ENCODE results near the gene AKR7A2. TPM values are rescaled to one million over a fixed set of nuclear protein-coding genes. Genes with fewer than 3 reads are reported as not detected.

AKR7A2 gene
- total RNA-seq, result 10 to 100 TPM; 29.6 to 37.7 TPM

DNA sequence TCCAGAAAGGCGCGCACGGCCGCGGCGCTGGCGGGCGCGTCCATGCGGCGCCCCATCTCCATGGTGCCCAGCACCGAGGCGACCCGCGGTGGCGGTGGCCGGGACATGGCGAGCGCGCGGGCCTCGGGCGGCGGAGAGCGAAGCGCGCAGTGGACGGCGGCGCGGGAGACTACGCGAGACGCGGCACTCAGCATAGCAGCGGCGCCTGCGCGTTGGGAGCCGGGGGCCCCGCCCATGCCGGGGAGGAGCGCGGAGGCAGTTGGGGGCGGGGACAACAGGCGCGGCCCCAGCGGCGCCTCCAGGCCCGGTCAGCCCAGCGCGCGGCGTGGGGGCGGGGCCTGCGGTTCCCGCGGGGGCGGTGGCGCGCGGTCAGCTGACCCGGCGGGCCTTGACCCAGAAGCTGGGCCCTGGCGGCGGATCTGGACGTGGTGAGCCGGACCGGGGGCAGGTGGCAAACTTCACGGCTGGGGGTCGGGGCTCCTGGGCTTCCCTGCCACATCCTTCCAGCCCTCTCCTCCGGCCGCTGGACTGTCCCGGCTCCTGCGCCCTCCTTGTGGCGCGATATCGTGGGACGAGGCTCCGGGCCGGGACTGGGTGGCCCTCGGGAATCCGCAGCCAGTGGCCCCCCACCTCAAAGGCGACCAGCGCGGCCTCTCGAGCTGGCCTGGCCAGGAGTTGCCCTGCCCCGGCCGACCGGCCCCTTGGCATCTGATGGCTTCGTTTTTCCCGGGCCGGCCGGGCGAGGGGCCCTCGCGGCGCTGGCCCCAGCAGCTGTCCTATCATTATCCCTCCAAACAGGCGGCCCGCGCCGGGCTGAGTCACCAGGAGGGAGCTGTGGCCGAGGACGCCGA, at the start of gene AKR7A2, which contains the start of gene SLC66A1:
TSS of gene AKR7A2 (minus strand) at position 214 of the 851 bp plus-strand sequence. CDS start at position 194, 20 bp downstream.
TSS of gene SLC66A1 (plus strand) at position 396 of the 851 bp plus-strand sequence. CDS start 5,352 bp downstream, outside the sequence.
- Mint-ChIP-seq H3K36me3 (no peaks in the 10 kb centered on the region), H3K27ac (peak within 1 kb of the TSS; percentile 52 to 84), H3K27me3 (no peaks in the 10 kb centered on the region), H3K4me3 (peak within 1 kb of the TSS; percentile 92), H3K9me3 (no peaks in the 10 kb centered on the region), H3K4me1 (ENCODE audit: low read depth in 2 of 2) (peaks cover 33 to 36% of the 10 kb centered on the region in 2 donors)
- ATAC-seq, result peak; percentile 97 to 98
- DNase-seq (ENCODE audit: low spot score), result peak; percentile 97

DNA sequence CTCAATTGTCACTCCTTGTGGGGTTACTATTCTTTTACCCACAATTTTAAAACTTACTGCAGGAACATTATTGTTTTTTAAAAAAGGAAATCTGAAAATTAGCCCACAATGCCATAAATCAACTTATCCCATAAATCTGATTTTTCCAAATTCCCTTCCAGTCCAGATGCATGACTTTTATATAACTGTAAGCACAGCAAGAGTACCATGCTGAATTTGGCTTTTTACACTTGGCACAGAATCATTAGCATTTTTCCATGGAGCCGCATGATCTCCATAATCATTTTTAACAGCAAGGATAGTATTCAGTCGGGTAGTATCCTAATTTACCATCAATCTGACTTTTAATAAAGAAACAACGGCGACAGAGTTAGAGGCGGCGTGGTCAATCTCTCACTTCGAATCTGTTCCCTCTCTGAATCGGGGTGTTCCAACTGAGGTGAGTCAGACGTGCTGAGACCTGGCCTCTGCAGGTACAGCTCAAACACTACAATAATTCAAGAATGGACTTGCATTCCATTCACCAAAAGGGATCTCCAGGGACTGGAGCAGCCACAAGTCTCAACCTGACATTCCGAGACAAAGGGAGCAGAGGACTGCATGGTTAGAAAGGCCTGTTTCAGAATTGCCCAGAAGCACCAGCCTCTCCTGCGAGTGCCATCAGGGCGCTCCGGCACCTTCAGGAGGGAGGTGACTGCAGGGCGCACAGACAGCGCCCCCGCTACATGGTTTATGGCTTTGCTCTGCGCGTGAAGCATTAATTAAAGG, 49.1 kb upstream of the AKR7A2 start:
- DNase-seq (ENCODE audit: low spot score), result no peak
- no peaks in the 10 kb centered on the region for H3K36me3 Mint-ChIP-seq
- peak overlapping the region in 1 of 2 donors; percentile 30 for H3K27ac Mint-ChIP-seq
- no peak overlapping the region for H3K4me3 Mint-ChIP-seq
- H3K27me3 Mint-ChIP-seq, result no peaks in the 10 kb centered on the region
- no peak for ATAC-seq
- H3K4me1 Mint-ChIP-seq (ENCODE audit: low read depth in 2 of 2), result peaks cover 11 to 39% of the 10 kb centered on the region in 2 donors
- H3K9me3 Mint-ChIP-seq, result no peaks in the 10 kb centered on the region

DNA sequence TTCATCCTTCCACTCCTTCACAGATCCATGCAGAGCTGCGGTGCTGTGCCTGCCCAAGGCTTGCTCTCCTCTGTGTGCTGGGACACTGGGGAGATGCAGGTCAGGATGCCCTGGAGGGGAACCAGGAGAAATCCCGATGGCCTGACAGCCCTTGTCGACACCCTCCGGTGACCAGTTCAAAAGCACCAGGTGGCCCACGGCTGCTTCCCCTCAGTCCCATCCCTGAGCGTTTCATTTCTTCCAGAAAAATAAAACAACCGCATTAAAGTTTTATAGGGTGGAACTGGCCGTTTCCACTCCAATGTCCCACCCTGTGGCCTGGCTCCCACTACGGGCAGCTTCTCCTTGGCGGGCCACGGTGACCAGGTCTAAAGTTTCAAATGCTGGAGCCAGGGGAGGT, 48.5 kb upstream of the AKR7A2 start:
- H3K27me3 Mint-ChIP-seq, result no peaks in the 10 kb centered on the region
- ATAC-seq (no peak), DNase-seq (ENCODE audit: low spot score) (no peak)
- no peaks in the 10 kb centered on the region for H3K36me3 Mint-ChIP-seq
- H3K4me3 Mint-ChIP-seq, result no peak overlapping the region
- H3K9me3 Mint-ChIP-seq, result no peaks in the 10 kb centered on the region
- peaks cover 11 to 39% of the 10 kb centered on the region in 2 donors for H3K4me1 Mint-ChIP-seq (ENCODE audit: low read depth in 2 of 2)
- H3K27ac Mint-ChIP-seq, result peak overlapping the region in 1 of 2 donors; percentile 30

DNA sequence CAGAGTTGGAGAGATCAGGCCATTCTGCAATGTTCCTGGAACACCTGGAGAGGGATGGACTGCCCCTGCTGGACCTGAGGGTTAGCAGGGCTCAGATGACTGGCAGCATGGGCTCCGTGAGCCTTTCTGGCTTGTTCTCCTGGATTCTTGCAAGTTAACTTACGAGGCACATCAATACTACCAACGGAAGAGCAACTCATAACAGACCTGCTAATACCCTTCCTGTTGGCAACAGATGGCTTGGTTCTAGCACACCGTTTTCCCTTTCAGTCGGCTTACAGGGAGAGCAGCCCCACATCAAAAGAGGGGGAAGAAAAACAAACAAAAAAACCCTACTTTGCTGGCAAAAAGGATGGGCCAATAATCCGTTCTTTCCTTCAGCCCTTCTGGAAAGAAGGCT, 48.1 kb upstream of the AKR7A2 start:
- no peaks in the 10 kb centered on the region for H3K27me3 Mint-ChIP-seq
- ATAC-seq (peak in 1 of 2 donors; percentile 51), DNase-seq (ENCODE audit: low spot score) (no peak)
- H3K9me3 Mint-ChIP-seq, result no peaks in the 10 kb centered on the region
- no peak overlapping the region for H3K4me3 Mint-ChIP-seq
- peaks cover 11 to 35% of the 10 kb centered on the region in 2 donors for H3K4me1 Mint-ChIP-seq (ENCODE audit: low read depth in 2 of 2)
- no peak overlapping the region for H3K27ac Mint-ChIP-seq
- H3K36me3 Mint-ChIP-seq, result no peaks in the 10 kb centered on the region

DNA sequence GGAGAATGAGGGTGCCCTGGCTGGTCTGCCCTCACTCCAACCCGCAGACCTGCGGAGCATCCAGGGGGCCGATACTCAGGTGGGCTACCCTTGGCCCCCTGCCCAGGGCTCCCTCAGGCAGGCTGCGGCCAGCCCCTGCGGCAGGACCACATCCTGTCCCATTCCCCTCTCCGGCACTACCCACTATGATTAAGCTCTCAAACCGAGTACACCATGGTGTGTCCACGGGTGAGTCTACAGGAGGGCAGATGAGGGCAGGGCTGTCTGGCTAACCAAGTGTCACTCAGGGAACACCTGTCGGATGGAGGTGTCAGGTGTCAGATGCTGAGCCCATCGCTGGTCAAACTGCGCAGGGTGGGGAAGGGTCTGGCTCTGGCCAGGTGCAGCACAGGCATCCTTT, 47.4 kb upstream of the AKR7A2 start:
- peaks cover 11 to 33% of the 10 kb centered on the region in 2 donors for H3K4me1 Mint-ChIP-seq (ENCODE audit: low read depth in 2 of 2)
- no peaks in the 10 kb centered on the region for H3K27me3 Mint-ChIP-seq
- no peak overlapping the region for H3K27ac Mint-ChIP-seq
- no peaks in the 10 kb centered on the region for H3K36me3 Mint-ChIP-seq
- H3K4me3 Mint-ChIP-seq, result no peak overlapping the region
- H3K9me3 Mint-ChIP-seq, result no peaks in the 10 kb centered on the region
- ATAC-seq, result peak; percentile 49 to 58
- no peak for DNase-seq (ENCODE audit: low spot score)

DNA sequence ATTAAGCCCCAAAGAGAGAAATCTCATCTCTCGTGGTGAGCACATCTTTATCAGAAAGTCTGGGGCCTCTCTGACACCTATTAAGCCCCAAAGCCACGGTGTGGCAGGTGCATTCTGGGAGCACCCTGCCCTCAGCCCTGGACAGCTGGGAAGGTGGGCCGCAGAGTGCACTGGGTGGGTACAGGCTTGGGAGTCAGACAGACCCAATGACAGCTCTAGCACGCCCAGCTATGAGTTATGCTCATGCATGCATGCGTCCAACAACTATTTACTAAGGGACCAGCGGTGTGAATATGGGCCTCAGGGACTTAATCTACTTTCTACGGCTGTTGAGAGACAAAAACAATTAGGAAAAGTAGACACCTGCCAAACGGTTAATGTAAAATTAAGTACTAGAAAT, 46.8 kb upstream of the AKR7A2 start:
- Mint-ChIP-seq H3K4me1 (ENCODE audit: low read depth in 2 of 2) (peaks cover 11 to 34% of the 10 kb centered on the region in 2 donors), H3K4me3 (no peak overlapping the region), H3K9me3 (no peaks in the 10 kb centered on the region), H3K27me3 (no peaks in the 10 kb centered on the region), H3K36me3 (no peaks in the 10 kb centered on the region), H3K27ac (no peak overlapping the region)
- no peak for DNase-seq (ENCODE audit: low spot score)
- ATAC-seq, result no peak

DNA sequence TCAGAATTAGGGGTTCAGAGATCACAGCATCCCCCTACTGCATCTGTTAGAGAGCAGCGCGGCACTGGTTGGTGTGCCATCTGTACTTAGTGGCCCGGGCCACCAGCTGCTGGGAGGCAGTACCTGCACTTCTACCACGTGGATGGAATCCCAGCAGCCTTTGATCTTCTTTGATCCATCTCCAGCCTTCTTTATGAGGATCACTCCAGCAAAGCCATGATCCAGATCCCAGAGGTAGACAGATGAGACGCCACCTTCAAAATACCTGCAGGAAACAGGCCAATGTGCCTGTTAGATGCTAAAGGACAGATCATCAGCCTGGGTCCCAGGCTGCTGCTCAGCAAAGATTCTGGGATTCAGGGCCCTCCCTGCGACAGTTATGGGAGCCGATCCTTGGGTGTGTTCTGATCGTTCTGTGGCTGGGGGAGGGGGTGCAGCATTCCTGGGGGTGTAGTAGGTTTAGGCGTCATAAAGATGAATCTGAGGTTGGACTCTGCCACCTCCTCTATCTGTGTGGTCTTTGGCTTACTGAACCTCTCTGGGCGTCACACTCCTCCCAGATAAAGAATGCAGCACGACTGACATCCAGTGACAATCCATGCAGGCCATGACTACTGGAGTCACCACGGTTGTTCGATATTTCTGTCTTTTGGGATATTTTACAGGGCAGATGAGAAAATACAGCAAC, 45.5 kb upstream of the AKR7A2 start:
- no peak overlapping the region for H3K27ac Mint-ChIP-seq
- no peak for ATAC-seq
- no peak for DNase-seq (ENCODE audit: low spot score)
- no peak overlapping the region for H3K4me3 Mint-ChIP-seq
- H3K27me3 Mint-ChIP-seq, result no peaks in the 10 kb centered on the region
- no peaks in the 10 kb centered on the region for H3K9me3 Mint-ChIP-seq
- H3K36me3 Mint-ChIP-seq, result no peaks in the 10 kb centered on the region
- H3K4me1 Mint-ChIP-seq (ENCODE audit: low read depth in 2 of 2), result peaks cover 11 to 30% of the 10 kb centered on the region in 2 donors

DNA sequence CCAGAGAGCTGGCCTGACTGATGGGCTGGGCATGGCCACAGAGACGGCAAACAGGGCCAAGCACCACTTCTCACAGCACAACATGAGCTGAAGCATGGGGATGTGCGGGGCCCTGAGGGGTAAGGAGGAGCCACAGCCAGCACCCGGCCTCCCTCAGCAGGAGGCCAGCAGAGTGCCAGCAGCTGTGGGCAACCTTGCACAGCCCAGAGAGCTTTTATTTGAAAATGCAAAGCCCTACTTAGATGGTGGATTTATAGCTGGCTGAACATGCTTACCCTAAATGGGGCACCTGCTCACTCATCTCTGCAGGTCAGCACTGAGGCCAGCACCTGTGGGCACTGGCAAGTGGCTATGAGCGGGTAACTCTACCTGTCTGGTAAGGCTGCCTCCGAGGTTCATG, 44.3 kb upstream of the AKR7A2 start:
- Mint-ChIP-seq H3K4me3 (no peak overlapping the region), H3K9me3 (no peaks in the 10 kb centered on the region), H3K4me1 (ENCODE audit: low read depth in 2 of 2) (peaks cover 10 to 27% of the 10 kb centered on the region in 2 donors), H3K36me3 (no peaks in the 10 kb centered on the region), H3K27ac (no peak overlapping the region), H3K27me3 (no peaks in the 10 kb centered on the region)
- ATAC-seq (no peak), DNase-seq (ENCODE audit: low spot score) (peak; percentile 28)

DNA sequence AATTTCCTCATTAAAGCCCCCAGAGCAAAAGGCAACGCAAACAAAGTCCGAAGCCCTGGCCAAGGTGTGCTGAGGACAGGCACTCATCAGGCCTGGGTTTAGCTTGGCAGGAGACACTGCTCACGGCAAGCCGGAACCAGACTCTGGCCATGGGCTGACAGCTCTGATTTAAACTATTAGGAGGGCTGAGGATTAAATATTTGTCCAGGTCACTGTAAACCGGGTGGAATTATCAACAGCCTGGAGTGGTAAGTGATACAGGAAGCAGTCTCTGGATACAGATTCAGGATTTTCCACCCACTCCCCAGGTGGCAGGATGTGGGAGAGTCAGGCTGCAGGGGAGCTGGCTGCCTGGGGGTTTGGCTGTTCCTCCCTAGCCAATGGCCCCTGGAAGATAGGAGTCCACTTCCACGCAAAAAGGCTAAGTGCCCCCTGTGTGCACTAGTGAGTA, 42.6 kb upstream of the AKR7A2 start:
- Mint-ChIP-seq H3K4me1 (ENCODE audit: low read depth in 2 of 2) (peaks cover 0 to 14% of the 10 kb centered on the region in 2 donors), H3K4me3 (no peak overlapping the region), H3K27me3 (no peaks in the 10 kb centered on the region), H3K27ac (no peak overlapping the region), H3K9me3 (no peaks in the 10 kb centered on the region), H3K36me3 (no peaks in the 10 kb centered on the region)
- no peak for DNase-seq (ENCODE audit: low spot score)
- ATAC-seq, result no peak

DNA sequence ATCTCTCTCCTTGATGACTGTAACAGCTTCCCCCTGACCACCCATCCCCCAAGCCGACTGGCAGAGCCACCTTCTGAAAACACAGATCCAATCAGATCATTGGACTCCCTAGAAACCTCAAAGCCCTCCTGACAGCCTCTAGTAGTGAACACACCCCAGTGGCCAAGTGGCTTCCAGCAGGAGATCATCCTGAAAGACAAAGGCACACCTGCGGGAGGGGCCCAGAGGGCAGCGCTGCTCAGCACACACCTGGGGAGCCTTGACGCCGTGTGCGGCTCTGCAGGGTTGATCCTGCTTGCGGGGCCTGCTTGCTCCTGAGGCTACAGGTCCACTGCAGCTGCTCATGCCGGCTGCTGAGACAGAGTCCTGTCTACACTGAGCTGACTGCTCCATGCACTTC, 41.7 kb upstream of the AKR7A2 start:
- H3K36me3 Mint-ChIP-seq, result no peaks in the 10 kb centered on the region
- H3K27ac Mint-ChIP-seq, result no peak overlapping the region
- H3K4me3 Mint-ChIP-seq, result no peak overlapping the region

DNA sequence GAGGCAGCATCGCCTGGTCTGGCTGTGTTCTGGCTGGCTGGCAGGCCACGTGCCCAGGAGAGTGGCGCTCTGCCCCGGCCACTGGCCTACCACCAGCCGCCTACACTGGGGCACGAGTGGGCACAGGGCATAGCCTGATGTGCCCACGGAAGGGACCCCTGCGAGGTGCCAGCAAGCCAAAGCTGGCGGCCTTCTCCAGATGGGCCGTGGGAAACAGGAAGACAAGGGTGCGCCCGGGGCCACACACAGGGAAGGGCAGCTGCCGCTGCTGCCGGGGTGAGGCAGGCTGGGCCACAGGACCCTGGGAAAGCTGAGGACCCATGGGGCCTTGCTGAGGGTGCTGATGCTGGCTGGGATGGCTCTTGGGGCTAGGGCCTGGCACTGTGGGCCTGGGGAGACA, 40.9 kb upstream of the AKR7A2 start:
- Mint-ChIP-seq H3K9me3 (no peaks in the 10 kb centered on the region), H3K4me1 (ENCODE audit: low read depth in 2 of 2) (peaks cover 0 to 9% of the 10 kb centered on the region in 2 donors), H3K36me3 (no peaks in the 10 kb centered on the region), H3K27ac (peak overlapping the region in 1 of 2 donors; percentile 75), H3K27me3 (no peaks in the 10 kb centered on the region), H3K4me3 (no peak overlapping the region)
- ATAC-seq (no peak), DNase-seq (ENCODE audit: low spot score) (no peak)

More for the DNA sequence above, 41.7 kb upstream of the AKR7A2 start:
- DNase-seq (ENCODE audit: low spot score), result no peak
- Mint-ChIP-seq H3K4me1 (ENCODE audit: low read depth in 2 of 2) (peaks cover 0 to 13% of the 10 kb centered on the region in 2 donors), H3K27me3 (no peaks in the 10 kb centered on the region), H3K9me3 (no peaks in the 10 kb centered on the region)
- ATAC-seq, result no peak

DNA sequence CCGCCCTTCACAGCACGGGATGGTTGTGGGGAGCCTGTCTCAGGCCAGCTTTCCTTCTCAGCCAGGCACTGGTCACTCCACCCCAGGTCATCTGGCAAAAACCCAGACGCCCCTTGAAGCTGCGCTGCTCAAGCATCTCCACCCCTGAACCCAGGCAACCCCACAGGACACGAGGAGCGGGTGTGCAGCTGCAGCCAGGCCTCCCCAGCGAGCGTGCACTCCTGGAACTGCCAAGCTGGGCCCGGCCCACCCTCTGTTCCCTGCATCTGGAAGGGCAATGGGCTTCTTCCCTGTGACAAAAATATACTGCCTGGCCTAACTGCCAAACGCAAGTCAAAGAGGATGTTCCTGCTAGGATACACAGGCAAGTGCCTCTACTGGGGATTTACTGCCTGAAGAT, 39.9 kb upstream of the AKR7A2 start:
- H3K4me3 Mint-ChIP-seq, result no peak overlapping the region
- H3K9me3 Mint-ChIP-seq, result no peaks in the 10 kb centered on the region
- peaks cover 0 to 9% of the 10 kb centered on the region in 2 donors for H3K4me1 Mint-ChIP-seq (ENCODE audit: low read depth in 2 of 2)
- ATAC-seq, result no peak
- no peak for DNase-seq (ENCODE audit: low spot score)
- no peaks in the 10 kb centered on the region for H3K27me3 Mint-ChIP-seq
- no peaks in the 10 kb centered on the region for H3K36me3 Mint-ChIP-seq
- H3K27ac Mint-ChIP-seq, result no peak overlapping the region

DNA sequence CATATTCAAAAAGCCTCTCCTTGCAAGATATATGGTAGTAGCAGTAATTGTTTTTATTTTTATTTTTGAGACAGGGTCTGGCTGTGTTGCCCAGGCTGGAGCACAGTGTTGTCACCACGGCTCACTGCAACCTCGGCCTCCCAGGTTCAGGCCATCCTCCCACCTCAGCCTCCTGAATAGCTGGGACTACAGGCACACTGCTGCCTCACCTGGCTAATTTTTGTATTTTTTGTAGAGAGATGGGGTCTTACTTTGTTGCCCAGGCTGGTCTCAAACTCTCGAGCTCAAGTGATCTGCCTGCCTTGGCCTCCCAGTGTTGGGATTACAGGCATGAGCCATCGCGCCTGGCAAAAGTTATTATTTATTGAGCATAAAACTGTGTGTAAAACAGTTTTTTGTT, 38.6 kb upstream of the AKR7A2 start:
- Mint-ChIP-seq H3K27me3 (no peaks in the 10 kb centered on the region), H3K4me3 (no peak overlapping the region), H3K36me3 (no peaks in the 10 kb centered on the region), H3K27ac (no peak overlapping the region), H3K4me1 (ENCODE audit: low read depth in 2 of 2) (peaks cover 0 to 9% of the 10 kb centered on the region in 2 donors), H3K9me3 (no peaks in the 10 kb centered on the region)
- no peak for DNase-seq (ENCODE audit: low spot score)
- no peak for ATAC-seq

Measured in natural killer cell treated with Interleukin-12 subunit alpha and Interleukin-12 subunit beta and Interleukin-15 and Interleukin-18, amount 100 ng/mL, for 72 hours (primary cell).